ENCODE measurements around the gene ORC6.

DNA sequence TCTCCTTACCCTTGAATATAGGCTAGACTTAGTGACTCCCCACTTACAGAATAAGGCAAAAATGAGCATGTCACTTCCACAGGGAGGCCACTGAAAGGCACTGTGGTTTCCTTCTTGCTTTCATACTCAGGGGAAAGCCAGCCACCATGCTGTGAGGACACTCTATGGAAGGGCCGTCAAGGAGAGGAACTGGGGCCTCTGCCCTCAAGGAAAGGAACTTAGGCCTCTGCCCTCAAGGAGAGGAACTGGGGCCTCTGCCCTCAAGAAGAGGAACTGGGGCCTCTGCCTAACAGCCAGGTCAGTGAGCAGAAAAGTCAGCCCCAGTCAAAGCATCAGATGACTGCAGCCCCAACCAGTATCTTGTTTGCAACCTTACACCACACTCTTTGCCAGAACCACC is 30.5 kb upstream of the ORC6 start:
- TF ChIP-seq EZH2 (IDR thresholded peaks at IDR 0.05; ENCODE audit: insufficient read depth, poor library complexity, severe bottlenecking) (no peak), EZH2phosphoT487 (IDR thresholded peaks at IDR 0.05; ENCODE audit: insufficient read depth, low read depth) (no peak)

Data from GM23248 (cell line).